HepG2 (cell line): ENCODE results near the gene DDX54. TPM values are rescaled to one million over a fixed set of nuclear protein-coding genes. Genes with fewer than 3 reads are reported as not detected.

Experiments used
- ATM ChIP-seq: fragments of 450-650 bp; IDR thresholded peaks from 2 replicates; pipeline ENCODE4 v1.7.1; 2017; ENCODE audit warnings: mild to moderate bottlenecking, borderline replicate concordance
- FOXC1 ChIP-seq: sonication (generic); formaldehyde crosslinking; IDR thresholded peaks from 2 replicates; pipeline ENCODE4 v1.8.0; 2022; ENCODE audit warnings: mild to moderate bottlenecking, missing genetic modification reagents, borderline replicate concordance
- GATAD1 ChIP-seq: IDR thresholded peaks from 2 replicates; pipeline ENCODE4 v1.6.1; 2016; ENCODE audit warnings: missing genetic modification reagents, missing compliant biosample characterization
- HNF4G ChIP-seq, 2 experiments: sonication (generic) in 1 of 2; formaldehyde crosslinking in 1 of 2; IDR thresholded peaks; 2 replicates each; pipeline versions ENCODE4 v1.4.0 to v1.6.1; 2011 to 2020; ENCODE audit warnings: borderline replicate concordance in 2 of 2, low read depth in 2 of 2, mild to moderate bottlenecking in 2 of 2, low read length in 1 of 2, missing genetic modification reagents in 1 of 2, moderate library complexity in 1 of 2
- KAT2B ChIP-seq: fragments of 150-350 bp; IDR thresholded peaks from 2 replicates; pipeline ENCODE4 v1.6.1; 2014; ENCODE audit warnings: low read depth, low read length, borderline replicate concordance
- KLF11 ChIP-seq: IDR thresholded peaks from 2 replicates; pipeline ENCODE4 v1.6.1; 2016; ENCODE audit warnings: missing compliant biosample characterization
- MAFK ChIP-seq, 2 experiments: IDR thresholded peaks in 1 of 2; conservative IDR thresholded peaks in 1 of 2; 2 replicates each; pipeline ENCODE4 v1.6.1; 2011; ENCODE audit warnings: improper control_type of control experiment in 2 of 2, low read length in 2 of 2
- NAIF1 ChIP-seq: sonication (generic); formaldehyde crosslinking; IDR thresholded peaks from 2 replicates; pipeline ENCODE4 v1.5.0; 2020; ENCODE audit warnings: mild to moderate bottlenecking, missing genetic modification reagents, borderline replicate concordance
- PAWR ChIP-seq: sonication (generic); formaldehyde crosslinking; IDR thresholded peaks from 2 replicates; pipeline ENCODE4 v1.4.0; 2020; ENCODE audit warnings: missing genetic modification reagents, mild to moderate bottlenecking, borderline replicate concordance
- POLR2AphosphoS5 ChIP-seq: IDR thresholded peaks from 2 replicates; pipeline ENCODE4 v1.6.1; 2012; ENCODE audit warnings: low read depth, low read length
- PRMT3 ChIP-seq: sonication (generic); formaldehyde crosslinking; IDR thresholded peaks from 2 replicates; pipeline ENCODE4 v1.8.1; 2022; ENCODE audit warnings: low read depth, mild to moderate bottlenecking, moderate library complexity, missing genetic modification reagents, borderline replicate concordance
- PRPF4 ChIP-seq: fragments of 200-400 bp; formaldehyde crosslinking; IDR thresholded peaks from 2 replicates; pipeline ENCODE4 v1.6.1; 2016; ENCODE audit warnings: low read length, low read depth; ENCODE audit not compliant: poor library complexity, severe bottlenecking
- REL ChIP-seq: sonication (generic); formaldehyde crosslinking; conservative IDR thresholded peaks from 2 replicates; pipeline ENCODE4 v1.8.0; 2022; ENCODE audit warnings: mild to moderate bottlenecking, missing genetic modification reagents, moderate library complexity
- SRF ChIP-seq: IDR thresholded peaks from 2 replicates; pipeline ENCODE4 v1.6.1; 2011; ENCODE audit warnings: mild to moderate bottlenecking, low read depth, low read length, moderate library complexity
- SSRP1 ChIP-seq: IDR thresholded peaks from 2 replicates; pipeline ENCODE4 v1.6.1; 2016; ENCODE audit warnings: control low read depth
- ZKSCAN5 ChIP-seq: sonication (generic); formaldehyde crosslinking; IDR thresholded peaks from 2 replicates; pipeline ENCODE4 v1.5.1; 2020; ENCODE audit warnings: mild to moderate bottlenecking, missing genetic modification reagents
- ZNF124 ChIP-seq: sonication (generic); formaldehyde crosslinking; IDR thresholded peaks from 2 replicates; pipeline ENCODE4 v1.4.0; 2020; ENCODE audit warnings: missing genetic modification reagents
- ZNF138 ChIP-seq: sonication (generic); formaldehyde crosslinking; IDR thresholded peaks from 2 replicates; pipeline ENCODE4 v1.5.0; 2020; ENCODE audit warnings: mild to moderate bottlenecking, low read depth, missing genetic modification reagents
- ZNF180 ChIP-seq: sonication (generic); formaldehyde crosslinking; IDR thresholded peaks from 2 replicates; pipeline ENCODE4 v1.4.0; 2020; ENCODE audit warnings: low read depth, missing genetic modification reagents, borderline replicate concordance
- ZNF343 ChIP-seq: sonication (generic); formaldehyde crosslinking; IDR thresholded peaks from 2 replicates; pipeline ENCODE4 v1.4.0; 2020; ENCODE audit warnings: mild to moderate bottlenecking, missing genetic modification reagents
- ZNF367 ChIP-seq: sonication (generic); formaldehyde crosslinking; IDR thresholded peaks from 2 replicates; pipeline ENCODE4 v1.4.0; 2020; ENCODE audit warnings: missing genetic modification reagents, borderline replicate concordance
- ZNF572 ChIP-seq: sonication (generic); formaldehyde crosslinking; IDR thresholded peaks from 2 replicates; pipeline ENCODE4 v1.5.1; 2020; ENCODE audit warnings: mild to moderate bottlenecking, missing genetic modification reagents
- ZSCAN30 ChIP-seq: sonication (generic); formaldehyde crosslinking; IDR thresholded peaks from 2 replicates; pipeline ENCODE4 v1.5.0; 2020; ENCODE audit warnings: mild to moderate bottlenecking, missing genetic modification reagents
- polyA plus RNA-seq, 8 experiments: library from polyadenylated mRNA; depleted of rRNA in 3 of 8; stranded (reverse) in 7 of 8; unstranded in 1 of 8; fragments of >200 nt; fragmentation: Illumina TruSeq in 4 of 8; extraction: Trizol in 4 of 8; gene quantifications; 2 replicates each; pipeline versions ENCODE4 v1.2.1 to v1.2.3, GENCODE V29; 2011 to 2016; ENCODE audit warnings: low read depth in 4 of 8, missing spikeins in 1 of 8, mixed read lengths in 1 of 8; ENCODE audit not compliant: insufficient read depth in 1 of 8
- total RNA-seq, 5 experiments: library from RNA; depleted of rRNA; stranded (reverse); fragments of >200 nt; fragmentation: Illumina TruSeq; extraction: Trizol; gene quantifications; 2 replicates each; pipeline ENCODE4 v1.2.3, GENCODE V29; 2016; ENCODE audit warnings: low read depth in 1 of 5
- TF ChIP-seq, protein P1 (sequence below): sonication (generic); formaldehyde crosslinking; IDR thresholded peaks from 2 replicates; pipeline ENCODE4 v1.4.0; 2020; ENCODE audit warnings: missing genetic modification reagents
- TF ChIP-seq, protein P2 (sequence below): sonication (generic); formaldehyde crosslinking; IDR thresholded peaks from 2 replicates; pipeline ENCODE4 v1.5.0; 2020; ENCODE audit warnings: missing genetic modification reagents

DDX54 gene
- total and polyA plus RNA-seq, 2 of the 13 experiments (the other 11 are each of a cell fraction or from before 2014, with no cell fraction given) = 59.7 to 61.1 TPM

DNA sequence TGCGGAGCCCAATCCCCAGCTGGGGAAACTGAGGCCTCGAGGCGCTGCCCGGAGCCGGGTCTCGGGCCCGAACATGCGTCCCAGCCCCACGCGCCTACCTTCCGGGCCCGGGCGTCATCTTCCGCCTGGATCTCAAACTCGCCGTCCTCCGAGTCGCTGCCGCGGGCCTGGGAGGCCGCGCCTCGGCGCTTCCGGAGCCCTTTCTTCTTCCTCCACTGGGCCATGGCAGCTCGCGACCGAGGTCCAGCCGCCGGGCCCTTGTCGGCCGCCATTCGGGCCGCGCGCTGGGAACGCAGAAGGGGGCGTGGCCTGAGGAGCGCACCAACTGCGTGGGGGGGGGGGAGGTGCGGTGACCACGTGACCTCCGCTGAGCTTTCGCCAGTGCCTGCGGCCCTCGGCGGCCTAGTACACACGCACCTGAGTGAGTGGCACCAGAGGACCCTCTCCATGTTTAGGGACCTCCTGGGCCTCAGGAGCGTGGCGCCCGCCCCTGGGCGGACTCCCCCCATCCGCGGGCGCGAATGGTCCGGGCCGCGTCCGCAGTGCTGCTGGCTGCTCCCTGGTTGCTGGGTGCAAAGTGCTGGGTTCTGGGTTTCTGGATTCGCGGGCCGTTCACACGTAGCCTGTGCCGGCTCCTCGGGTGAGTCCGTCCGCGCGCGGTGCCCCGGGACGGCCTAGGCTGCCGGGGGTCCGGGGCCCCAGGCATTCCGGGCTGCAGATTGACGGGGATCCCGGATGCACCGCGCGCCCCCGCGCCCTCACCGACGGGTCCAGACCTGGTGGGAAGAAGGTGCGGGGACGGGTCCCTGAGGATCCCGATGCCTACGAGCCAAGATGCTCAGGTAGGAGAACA lies at the start of gene DDX54, which contains the start of gene RITA1 (continued):
- TF ChIP-seq NAIF1 (CRISPR knock-in tag) (peak; percentile 94), PAWR (CRISPR knock-in tag) (0 out of 2 replicates have a peak, but pooled peaks have one; percentile 44), FOXC1 (CRISPR knock-in tag) (no peak; the same call in 1 of the 2 replicates), ATM (no peak), POLR2AphosphoS5 (peak; percentile 65), MAFK (conservative IDR thresholded peaks at IDR 0.05 in 1 of 2, IDR thresholded peaks at IDR 0.05 in 1 of 2; ENCODE audit: low read length in 2 of 2) (no peak), PRMT3 (CRISPR knock-in tag) (no peak), ZNF343 (CRISPR knock-in tag) (no peak; the same call in 1 of the 2 replicates), SRF (0 out of 2 replicates have a peak, but pooled peaks have one; percentile 7), PRPF4 (no peak), GATAD1 (CRISPR knock-in tag) (peak; percentile 69; the same call in 1 of the 2 replicates), ZSCAN30 (CRISPR knock-in tag) (no peak; the same call in none of the 2 replicates), ZNF180 (CRISPR knock-in tag) (no peak), ZKSCAN5 (CRISPR knock-in tag) (no peak), ZNF572 (CRISPR knock-in tag) (no peak), SSRP1 (CRISPR knock-in tag) (no peak), KAT2B (no peak), KLF11 (no peak), ZNF367 (CRISPR knock-in tag) (peak; percentile 51; the same call in 1 of the 2 replicates), REL (CRISPR knock-in tag) (peak; percentile 66), HNF4G (IDR thresholded peaks at IDR 0.05; ENCODE audit: borderline replicate concordance, low read depth, low read length) (no peak; the same call in 1 of the 2 replicates), HNF4G (CRISPR knock-in tag; IDR thresholded peaks at IDR 0.05; ENCODE audit: borderline replicate concordance, low read depth) (peak; percentile 61; the same call in 1 of the 2 replicates), ZNF124 (no peak), ZNF138 (no peak)
- TF ChIP-seq, protein P1, sequence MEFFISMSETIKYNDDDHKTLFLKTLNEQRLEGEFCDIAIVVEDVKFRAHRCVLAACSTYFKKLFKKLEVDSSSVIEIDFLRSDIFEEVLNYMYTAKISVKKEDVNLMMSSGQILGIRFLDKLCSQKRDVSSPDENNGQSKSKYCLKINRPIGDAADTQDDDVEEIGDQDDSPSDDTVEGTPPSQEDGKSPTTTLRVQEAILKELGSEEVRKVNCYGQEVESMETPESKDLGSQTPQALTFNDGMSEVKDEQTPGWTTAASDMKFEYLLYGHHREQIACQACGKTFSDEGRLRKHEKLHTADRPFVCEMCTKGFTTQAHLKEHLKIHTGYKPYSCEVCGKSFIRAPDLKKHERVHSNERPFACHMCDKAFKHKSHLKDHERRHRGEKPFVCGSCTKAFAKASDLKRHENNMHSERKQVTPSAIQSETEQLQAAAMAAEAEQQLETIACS (CRISPR knock-in tag) = peak; percentile 28; the same call in 1 of the 2 replicates
- TF ChIP-seq, protein P2, sequence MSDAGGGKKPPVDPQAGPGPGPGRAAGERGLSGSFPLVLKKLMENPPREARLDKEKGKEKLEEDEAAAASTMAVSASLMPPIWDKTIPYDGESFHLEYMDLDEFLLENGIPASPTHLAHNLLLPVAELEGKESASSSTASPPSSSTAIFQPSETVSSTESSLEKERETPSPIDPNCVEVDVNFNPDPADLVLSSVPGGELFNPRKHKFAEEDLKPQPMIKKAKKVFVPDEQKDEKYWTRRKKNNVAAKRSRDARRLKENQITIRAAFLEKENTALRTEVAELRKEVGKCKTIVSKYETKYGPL = no peak
